ENCODE data around the gene TMEM245.
"Not testable (repeated sequence)": the region's sequence is repeated elsewhere in the genome, so short reads cannot be mapped to it uniquely, and the experiment has no call there.

Gene TMEM245

DNA sequence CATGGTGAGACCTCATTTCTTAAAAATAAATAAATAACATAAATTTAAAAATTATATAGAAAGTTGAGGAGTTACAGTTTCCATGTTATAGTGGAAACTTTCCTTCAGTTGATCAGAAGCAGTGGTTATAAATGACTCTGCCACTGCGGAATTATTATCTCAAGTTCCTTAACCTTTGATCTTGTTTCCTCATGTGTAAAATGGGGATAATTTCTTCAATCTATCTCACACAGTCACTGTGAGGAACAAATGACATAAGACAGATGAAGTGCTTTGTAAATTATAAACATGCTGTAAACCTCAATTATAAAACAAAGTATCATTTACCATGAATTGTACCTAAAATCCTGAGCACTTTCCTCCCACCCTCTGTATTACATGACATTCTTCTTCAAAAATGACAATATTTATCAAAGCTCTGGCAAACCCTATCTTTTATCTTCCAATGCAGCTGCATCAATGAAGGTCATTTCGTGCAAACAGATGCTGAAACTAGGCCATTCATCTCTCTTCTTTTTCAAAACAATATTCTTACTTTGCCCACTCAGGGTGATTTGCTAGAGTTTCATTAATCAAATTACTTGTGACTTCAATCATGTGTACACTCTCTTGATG is 46.8 kb downstream of the TMEM245 start:
- no peak overlapping the region for H3K27ac ChIP-seq
- no peak for DNase-seq (ENCODE audit: low read depth, low spot score)

DNA sequence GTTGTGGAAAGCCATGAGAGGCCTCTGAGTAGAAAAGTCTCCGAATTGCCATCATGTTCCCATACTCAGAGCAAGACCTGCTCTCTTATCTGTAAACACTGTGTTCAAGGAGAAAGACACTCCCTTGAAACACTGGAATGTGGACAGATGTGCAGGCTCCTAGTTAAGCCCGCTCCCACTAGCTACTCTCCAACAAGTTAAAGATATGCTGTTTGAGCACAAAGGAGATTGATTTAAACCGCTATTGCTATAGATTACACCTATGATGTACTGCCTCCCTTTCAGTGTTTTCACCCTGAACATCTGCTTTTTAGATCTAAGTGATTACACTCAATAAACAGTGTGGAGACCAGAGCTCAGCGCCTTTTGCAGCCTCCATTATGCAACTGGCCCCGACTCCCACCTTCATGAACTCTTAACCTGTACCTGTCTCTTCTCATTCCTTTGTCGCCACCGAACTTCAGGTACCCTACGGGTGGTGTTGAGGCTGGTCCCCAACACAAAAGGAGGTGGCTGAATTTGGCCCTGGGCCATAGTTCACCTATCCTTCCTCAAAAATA is 47.5 kb downstream of the TMEM245 start:
- no peak for DNase-seq (ENCODE audit: low read depth, low spot score)
- no peak overlapping the region for H3K27ac ChIP-seq

DNA sequence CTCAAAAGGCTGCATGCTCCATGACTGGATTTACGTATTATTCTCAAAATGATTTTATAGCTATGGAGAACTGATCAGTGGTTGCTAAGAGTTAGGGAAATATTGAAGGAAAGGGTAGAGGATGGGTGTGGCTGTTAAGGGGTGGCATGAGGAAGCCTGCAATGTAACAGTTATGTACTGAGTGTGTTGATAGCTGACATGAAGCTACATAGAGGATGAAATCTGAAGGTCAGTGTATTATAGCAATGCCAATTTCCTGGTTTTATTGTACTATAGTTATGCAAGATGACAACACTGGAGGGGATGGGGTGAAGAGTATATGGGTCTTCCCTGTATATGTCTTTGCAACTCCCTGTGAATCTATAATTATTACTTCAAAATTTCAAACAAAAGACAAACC is 51.0 kb downstream of the TMEM245 start:
- no peak overlapping the region for H3K27ac ChIP-seq
- DNase-seq (ENCODE audit: low read depth, low spot score), result no peak

DNA sequence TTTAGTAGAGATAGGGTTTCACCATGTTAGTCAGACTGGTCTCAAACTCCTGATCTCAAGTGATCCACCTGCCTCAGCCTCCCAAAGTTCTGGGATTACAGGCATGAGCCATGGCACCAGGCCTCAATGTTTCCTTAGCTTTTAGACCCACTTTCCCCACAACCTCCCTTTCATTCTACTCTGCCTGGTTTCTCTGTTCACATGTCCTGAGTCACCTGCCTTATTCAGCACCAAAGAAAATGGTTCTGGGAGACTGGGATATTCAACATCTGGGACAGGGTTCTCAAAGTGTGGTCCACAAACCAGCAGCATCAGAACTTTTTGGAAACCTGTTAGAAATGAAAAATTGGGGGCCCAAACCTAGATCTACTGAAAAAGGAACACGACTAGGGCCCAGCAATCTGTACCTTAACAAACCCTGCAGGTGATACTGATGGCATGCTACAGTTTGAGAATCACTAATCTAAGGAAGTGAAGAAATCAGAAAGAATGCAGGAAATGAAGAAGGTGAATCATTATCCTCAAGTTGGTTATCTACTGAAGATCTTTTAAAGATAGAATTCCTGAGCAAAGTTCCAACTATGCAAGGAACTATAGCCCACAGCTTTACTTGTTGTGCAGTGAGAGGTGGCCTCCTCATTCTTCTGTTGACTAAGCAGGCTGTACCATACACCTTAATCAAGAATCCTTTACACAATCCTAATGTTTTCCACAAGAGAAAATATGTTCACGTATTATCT is 54.6 kb downstream of the TMEM245 start:
- H3K27ac ChIP-seq, result peak overlapping the region; percentile 93
- peak; percentile 45 for DNase-seq (ENCODE audit: low read depth, low spot score)

DNA sequence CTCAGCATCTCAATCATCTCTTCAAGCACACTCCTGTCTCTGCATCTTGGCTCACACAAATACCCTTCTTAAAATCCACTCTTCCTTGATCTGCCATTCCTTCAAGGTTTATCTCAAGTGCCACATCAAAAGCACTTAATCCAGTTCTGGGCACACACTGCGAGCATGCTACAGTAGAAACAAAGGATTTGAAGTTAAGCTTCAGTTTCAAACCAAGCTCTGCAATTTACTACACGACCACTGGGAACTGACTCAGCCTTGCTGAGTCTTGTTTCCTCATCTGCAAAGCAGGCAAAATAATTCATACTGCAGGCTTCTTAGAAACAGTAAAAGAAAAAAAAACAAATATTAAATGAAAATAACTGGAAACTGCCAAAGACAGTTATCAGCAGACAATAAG is 56.0 kb downstream of the TMEM245 start:
- H3K27ac ChIP-seq, result peak overlapping the region; percentile 93
- DNase-seq (ENCODE audit: low read depth, low spot score), result no peak

DNA sequence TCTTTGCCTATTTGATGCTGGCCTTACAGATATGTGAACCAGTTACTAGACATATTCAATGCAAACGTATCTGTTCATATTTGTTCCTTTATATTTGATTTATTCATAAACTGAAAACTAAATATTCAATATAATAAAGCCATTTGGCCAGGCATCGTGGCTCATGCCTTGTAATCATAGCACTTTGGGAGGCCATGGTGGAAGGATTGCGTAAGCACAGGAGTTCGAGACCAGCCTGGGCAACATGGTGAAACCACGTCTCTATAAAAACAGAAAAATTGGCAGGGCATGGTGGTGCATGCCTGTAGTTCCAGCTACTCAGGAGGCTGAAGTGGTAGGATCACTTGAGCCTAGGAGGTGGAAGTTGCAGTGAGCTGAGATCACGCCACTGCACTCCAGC is 57.2 kb downstream of the TMEM245 start:
- no peak for DNase-seq (ENCODE audit: low read depth, low spot score)
- no peak overlapping the region for H3K27ac ChIP-seq

DNA sequence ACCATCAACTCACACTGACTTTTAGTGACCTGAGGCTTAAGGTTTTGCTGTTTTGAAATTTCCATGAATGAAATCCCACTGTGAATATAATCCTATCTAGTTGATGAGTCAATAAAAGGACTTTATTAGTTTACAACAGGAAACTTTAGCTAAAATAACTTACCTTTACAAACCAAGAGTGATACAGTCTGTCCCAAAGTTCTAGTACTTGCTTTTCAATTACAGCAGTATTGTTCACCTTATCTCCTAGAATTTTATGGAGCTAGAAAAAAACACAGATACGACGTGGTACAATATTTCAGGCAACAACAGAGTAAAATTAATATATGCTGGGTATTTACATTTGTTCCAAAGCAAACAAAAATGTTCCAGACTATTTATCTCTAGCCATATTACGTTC is 59.6 kb downstream of the TMEM245 start:
- H3K27ac ChIP-seq, result no peak overlapping the region

DNA sequence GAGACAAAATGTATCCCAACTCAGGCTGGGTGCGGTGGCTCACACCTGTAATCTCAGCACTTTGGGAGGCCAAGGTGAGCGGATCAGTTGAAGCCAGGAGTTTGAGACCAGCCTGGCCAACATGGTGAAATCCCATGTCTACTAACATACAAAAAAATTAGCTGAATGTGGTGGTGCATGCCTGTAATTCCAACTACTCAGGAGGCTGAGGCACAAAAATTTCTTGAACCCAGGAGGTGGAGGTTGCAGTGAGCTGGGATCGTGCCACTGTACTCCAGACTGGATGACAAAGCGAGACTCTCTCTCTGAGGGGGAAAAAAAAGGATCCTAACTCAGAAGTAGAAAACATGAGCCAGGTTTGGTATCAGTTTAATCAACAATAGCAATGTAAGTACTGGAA is 66.6 kb downstream of the TMEM245 start:
- not testable (repeated sequence) for H3K27ac ChIP-seq; DNase-seq (ENCODE audit: low read depth, low spot score)

More for the DNA sequence above, 59.6 kb downstream of the TMEM245 start:
- DNase-seq (ENCODE audit: low read depth, low spot score), result no peak

DNA sequence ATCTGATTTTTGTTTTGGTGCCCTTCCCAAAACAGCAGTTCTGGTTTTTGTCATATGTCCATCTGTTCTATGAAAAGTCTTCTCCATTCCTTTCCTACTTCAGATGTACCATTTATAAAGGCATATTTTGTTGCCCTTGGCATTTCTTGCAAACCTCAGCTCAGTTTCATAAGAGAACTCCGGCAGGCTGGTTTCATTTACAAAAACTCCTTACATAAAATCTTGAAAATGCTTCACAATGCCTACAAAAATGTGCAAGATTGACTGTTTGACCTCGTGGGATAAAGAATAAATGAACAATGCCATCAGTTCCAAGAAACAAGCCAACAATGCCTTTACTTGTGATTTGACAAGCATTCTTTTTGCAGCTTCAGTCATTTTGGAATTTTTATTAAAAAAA is 67.3 kb downstream of the TMEM245 start:
- no peak for DNase-seq (ENCODE audit: low read depth, low spot score)
- no peak overlapping the region for H3K27ac ChIP-seq

DNA sequence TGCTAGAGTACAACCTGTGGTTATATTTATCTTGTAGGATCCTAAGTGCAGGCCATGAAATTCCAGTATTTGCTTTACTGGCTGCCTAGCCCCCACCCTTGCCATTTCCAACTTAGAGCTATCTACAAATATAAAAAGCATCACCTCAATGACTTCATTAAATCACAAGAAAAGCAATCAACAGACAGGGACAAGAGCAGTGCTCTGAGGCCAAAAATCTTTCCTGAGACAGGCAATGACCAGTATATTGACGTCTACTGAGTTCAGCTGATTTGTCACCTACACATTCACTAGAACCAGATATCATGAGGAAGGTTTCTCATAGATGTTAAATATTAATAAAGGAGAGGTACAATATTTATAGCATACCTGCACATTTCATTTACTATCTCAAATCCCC is 68.0 kb downstream of the TMEM245 start:
- DNase-seq (ENCODE audit: low read depth, low spot score), result no peak
- no peak overlapping the region for H3K27ac ChIP-seq

DNA sequence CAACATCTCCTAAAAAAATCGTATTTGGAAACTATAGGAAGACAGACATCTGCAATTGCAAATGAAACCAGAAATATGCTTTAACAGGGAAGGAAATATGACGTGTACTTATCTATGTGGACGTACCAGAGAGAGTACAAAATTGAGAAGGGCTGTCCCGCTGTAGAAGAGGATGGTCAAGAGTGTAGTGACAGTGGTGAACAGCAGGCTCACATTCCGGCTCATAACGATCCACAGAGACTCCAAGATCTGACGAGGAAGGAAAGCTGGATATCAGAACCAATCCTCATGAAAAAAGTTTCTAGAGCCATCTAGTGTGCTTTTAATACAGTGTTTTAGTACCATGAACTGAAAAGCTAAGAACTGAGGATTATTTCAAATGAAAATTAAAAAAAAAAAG is 69.3 kb downstream of the TMEM245 start:
- H3K27ac ChIP-seq, result no peak overlapping the region
- no peak for DNase-seq (ENCODE audit: low read depth, low spot score)

DNA sequence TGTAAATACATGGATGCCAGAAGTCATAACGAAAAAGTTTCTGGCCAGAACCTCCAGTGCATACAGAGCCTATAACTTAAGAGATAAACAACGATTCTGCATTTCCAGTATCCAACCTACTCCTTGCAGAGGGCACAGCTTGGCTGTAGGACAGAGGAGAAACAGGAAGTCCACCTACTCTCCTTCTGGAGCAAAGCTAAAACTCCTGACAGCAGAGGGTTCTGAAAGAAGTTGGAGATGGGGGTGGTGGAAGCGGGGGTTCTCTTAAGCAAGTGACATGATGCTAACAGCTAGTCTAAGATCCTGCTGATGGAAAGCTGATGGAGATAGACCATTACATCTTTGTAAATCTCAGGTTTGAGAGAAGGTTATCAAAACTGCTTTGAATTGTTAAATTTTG is 70.9 kb downstream of the TMEM245 start:
- no peak for DNase-seq (ENCODE audit: low read depth, low spot score)
- H3K27ac ChIP-seq, result peak overlapping the region; percentile 69

DNA sequence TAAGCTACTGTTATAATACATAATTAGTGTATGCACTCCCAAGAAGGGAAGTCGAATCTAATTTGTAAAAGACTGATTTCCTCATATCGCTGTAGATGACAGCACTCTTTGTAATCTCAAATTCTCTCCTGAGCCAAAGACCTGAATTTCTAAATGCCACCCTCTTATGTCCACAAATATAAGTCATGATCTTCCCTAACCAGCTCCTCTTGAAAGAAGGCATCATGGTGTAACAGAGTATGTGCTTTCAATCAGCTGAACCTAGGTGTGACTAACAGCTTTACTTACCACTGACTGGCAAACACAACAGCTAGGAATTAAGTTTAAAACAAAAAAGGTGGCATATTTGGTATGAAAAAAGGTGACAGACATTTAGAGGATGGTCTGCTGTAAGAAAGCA is 72.5 kb downstream of the TMEM245 start:
- DNase-seq (ENCODE audit: low read depth, low spot score), result no peak
- peak overlapping the region; percentile 69 for H3K27ac ChIP-seq

DNA sequence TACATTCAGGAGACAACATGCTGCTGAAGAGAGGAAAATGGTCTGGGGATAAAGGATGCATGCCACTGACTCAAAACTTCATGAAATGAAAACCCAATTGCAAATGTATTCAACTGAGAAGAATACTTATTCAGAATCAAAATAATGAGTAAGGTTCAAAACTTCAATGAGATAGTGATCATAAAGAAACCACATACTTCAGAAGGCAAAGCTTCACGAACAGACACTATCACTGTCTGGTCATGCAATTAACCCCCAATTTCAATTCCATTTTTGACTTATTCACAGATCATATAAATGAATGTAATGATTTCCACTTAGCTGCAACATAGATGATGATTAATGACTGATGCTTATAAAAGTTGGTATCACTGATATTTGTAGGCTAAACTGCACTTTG is 73.4 kb downstream of the TMEM245 start:
- H3K27ac ChIP-seq, result no peak overlapping the region
- no peak for DNase-seq (ENCODE audit: low read depth, low spot score)

DNA sequence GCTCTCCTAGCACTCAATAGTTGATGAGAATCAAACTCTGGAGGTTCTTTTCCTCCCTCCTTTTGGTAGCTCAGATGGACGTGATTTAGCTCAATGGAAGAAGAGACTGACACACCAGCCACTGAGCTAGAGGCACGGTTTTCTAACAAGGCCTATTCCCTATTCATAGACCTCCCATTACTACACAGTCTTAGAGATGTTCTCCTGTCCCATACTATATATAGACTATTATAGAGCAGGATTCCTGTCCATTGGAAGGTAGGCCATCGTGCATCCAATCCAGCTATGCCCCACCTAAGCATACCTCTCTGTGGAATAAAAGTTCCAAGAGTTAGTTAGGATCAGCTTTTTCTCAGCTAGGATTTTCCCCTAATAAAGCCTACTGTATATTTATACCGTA is 76.2 kb downstream of the TMEM245 start:
- no peak for DNase-seq (ENCODE audit: low read depth, low spot score)
- H3K27ac ChIP-seq, result no peak overlapping the region

DNA sequence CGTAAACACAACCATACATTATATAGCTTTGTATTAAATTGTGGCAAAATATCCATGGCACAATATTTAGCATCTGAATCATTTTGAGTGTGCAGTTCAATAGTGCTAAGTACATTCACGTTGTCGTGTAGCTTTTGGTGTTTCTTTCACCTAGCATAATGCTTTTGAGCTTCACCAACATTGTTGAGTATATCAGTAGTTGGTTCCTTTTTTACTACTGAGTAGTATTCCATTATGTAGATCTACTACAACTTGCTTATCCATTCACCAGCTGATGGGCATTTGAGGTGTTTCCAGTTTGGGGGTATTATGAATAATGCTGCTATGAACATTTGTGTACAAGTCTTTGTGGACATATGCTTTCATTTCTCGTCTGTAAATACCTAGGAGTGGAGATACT is 79.2 kb downstream of the TMEM245 start:
- no peak overlapping the region for H3K27ac ChIP-seq
- DNase-seq (ENCODE audit: low read depth, low spot score), result no peak

DNA sequence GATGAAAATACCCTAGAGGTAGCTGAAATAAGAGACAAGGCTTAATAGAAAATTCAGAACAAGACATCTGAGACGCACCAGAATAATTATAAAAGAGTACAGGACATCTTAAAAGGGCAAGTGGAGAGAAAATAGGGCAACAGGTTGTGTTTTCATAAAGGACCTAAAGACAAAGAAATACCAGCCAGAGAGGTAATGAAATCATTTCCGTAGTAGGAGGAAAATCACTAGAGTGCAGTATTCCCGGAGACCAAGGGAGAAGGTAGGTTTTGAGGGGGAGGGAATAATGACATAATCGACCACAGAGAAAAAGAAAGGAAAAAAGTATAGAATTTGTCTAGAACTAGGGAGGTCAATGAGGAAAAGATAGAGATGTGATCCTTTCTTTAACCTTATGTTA is 80.2 kb downstream of the TMEM245 start:
- H3K27ac ChIP-seq, result no peak overlapping the region
- no peak for DNase-seq (ENCODE audit: low read depth, low spot score)

DNA sequence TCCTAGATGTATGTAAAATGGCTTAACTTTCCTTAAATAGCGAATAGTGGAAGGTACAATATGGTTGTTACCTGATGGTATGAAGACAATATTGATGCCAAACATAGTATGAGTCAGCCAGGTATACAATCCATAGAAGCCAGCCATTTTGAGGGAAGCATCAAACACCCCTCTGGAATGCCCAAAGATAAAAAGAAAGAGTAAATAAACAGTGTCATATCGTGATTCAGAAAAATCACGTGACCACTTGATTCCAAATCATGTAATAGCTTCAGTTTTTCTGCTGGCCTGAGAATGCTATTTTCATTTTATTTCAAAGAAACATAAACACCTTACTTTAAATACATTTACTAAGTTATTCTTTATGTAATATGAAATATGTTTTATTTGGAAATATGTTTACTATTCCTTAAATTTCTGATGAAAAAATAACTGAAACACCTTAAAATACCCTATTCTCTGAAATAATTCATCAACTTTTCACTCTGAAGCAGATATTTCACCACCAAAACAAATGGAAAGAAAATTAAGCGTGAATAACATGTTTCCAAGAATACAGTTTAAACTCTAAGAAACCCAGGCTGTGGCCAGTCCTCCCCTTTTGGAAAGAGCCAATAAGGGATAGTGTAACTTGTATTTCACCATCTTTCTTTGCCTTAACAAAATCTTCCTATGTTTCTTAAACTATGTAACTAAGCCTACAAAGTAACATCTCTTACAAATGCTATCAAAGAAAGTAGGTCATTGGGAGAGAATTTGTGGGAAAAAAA is 81.6 kb downstream of the TMEM245 start:
- no peak for DNase-seq (ENCODE audit: low read depth, low spot score)
- peak overlapping the region; percentile 55 for H3K27ac ChIP-seq

DNA sequence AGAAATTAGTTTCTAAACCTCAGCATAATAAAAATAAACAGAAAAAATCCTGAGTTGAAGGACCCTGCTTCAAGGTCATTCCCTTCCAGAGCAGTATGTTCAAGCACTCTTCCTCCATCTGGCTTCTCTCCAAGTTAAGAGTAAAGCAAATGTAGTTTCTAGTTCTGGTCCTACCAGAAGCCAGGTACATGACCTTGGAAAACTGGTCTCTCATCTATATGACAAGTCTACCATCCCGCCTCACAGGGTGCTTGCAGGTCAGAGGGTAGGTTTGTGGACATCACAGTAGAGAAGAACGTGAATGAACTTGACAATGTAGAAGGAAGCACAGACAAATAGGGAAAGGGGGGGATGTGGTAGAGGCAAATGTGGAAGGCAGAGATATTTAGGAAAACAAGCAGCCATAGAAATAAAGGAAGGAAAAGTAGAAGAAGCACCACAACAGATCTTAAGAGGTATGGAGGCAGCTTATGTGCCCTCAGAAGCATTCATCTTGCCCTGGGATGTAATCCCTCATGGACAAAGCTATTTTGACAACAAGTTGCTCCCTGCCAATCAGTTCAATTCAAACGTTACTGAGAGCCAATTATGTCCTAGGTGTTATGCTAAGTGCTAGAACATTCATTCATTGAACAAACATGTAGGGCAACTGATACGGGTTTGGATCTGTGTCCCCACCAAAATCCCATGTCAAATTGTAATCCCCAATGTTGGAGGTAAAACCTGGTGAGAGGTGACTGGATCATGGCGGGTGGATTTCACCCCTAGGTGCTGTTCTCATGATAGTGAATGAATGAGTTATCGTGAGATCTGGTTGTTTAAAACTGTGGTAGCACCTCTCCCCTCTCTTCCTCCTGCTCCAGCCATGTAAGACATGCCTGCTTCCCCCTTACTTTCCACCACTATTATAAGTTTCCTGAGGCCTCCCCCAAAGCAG is 82.7 kb downstream of the TMEM245 start:
- H3K27ac ChIP-seq, result peak overlapping the region; percentile 55
- no peak for DNase-seq (ENCODE audit: low read depth, low spot score)
